WI38 (cell line): ENCODE results near the gene RYR1.
"Not testable (repeated sequence)": the region's sequence is repeated elsewhere in the genome, so short reads cannot be mapped to it uniquely, and the experiment has no call there.

Source experiments
- H3K4me3 ChIP-seq: 2 replicates; pipeline ENCODE4 v1.5.1; 2011; ENCODE audit warnings: low read depth, mild to moderate bottlenecking, control low read depth, low read length
- TF ChIP-seq, protein P1 (sequence below): IDR thresholded peaks from 2 replicates; pipeline ENCODE4 v1.5.1; 2012; ENCODE audit warnings: low read depth, mild to moderate bottlenecking, control low read depth, low read length

RYR1 gene

DNA sequence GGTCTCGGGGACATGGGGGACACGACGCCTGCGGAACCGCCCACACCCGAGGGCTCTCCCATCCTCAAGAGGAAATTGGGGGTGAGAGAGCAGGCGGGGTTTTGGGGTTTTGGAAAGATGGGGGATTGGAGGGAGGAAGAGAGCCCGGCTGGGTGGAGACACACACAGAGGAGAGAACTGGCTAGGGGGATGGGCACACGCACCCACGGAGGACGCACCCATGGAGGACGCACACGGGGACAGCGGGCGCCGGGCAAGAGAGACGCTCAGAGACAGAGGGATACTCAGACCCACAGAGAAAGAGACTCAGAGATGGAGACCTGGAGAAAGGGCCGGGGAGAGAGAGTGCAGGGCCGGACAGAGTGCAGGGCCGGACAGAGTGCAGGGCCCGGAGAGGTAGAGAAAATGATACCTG, 132.2 kb downstream of the RYR1 start:
- TF ChIP-seq, protein P1, sequence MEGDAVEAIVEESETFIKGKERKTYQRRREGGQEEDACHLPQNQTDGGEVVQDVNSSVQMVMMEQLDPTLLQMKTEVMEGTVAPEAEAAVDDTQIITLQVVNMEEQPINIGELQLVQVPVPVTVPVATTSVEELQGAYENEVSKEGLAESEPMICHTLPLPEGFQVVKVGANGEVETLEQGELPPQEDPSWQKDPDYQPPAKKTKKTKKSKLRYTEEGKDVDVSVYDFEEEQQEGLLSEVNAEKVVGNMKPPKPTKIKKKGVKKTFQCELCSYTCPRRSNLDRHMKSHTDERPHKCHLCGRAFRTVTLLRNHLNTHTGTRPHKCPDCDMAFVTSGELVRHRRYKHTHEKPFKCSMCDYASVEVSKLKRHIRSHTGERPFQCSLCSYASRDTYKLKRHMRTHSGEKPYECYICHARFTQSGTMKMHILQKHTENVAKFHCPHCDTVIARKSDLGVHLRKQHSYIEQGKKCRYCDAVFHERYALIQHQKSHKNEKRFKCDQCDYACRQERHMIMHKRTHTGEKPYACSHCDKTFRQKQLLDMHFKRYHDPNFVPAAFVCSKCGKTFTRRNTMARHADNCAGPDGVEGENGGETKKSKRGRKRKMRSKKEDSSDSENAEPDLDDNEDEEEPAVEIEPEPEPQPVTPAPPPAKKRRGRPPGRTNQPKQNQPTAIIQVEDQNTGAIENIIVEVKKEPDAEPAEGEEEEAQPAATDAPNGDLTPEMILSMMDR: no peak
- no peak overlapping the region for H3K4me3 ChIP-seq

DNA sequence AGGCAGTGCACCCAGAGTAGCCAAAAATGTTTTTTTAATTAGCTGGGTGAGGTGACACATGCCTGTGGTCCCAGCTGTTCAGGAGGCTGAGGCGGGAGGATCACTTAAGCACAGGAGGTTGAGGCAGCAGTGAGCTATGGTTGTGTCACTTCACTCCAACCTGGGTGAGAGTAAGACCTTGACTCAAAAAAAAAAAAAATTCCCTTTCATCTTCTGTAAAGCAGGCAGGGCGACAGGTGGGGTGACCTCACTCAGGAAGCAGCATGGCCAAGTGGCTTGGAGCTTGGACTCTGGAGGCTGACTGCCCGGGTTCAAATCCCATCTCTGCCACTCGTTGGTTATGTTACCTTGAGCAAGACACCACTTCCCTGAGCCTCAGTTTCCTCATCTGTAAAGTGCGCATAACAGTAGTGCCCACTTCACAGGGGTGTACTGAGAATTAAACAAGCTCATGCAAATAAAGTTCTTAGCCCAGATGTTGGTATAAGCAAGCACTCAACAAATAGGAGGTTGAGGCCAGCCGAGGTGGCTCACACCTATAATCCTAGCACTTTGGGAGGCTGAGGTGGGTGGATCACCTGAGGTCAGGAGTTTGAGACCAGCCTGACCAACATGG, 136.0 kb downstream of the RYR1 start:
- TF ChIP-seq, protein P1: no peak

DNA sequence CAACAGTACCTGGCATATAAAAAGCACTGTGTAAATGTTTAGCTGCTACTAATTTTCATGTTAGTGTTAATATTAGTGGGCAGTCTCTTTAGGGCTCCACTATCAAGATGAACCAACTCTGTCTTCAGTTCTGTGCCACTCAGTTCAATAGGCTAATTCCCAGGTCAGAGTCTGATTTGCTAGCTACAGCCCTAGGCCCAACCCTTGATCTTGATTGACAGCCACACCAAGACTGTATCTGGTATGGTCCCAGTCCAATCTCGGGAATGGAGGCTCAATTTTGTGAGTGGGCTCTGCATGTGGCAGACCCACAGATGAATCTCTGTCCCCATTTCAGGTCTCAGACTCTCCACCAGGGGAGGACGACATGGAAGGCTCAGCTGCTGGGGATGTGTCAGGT, 138.2 kb downstream of the RYR1 start:
- H3K4me3 ChIP-seq: no peak overlapping the region
- TF ChIP-seq, protein P1: no peak

More for the DNA sequence above, 136.0 kb downstream of the RYR1 start:
- no peak overlapping the region for H3K4me3 ChIP-seq

DNA sequence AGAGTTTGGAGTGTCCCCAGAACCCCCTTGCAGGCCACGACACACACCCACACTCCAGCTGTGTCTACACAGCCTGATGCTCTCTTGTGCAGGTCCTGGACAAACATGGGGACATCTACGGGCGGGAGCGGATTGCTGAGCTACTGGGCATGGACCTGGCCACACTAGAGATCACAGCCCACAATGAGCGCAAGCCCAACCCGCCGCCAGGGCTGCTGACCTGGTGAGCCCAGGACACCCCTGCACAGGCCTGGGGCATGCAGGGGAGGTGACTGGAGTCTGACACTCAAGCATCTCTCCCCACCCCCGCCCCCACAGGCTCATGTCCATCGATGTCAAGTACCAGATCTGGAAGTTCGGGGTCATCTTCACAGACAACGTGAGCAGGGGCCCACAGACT, 144.3 kb downstream of the RYR1 start:
- TF ChIP-seq, protein P1: no peak
- no peak overlapping the region for H3K4me3 ChIP-seq

DNA sequence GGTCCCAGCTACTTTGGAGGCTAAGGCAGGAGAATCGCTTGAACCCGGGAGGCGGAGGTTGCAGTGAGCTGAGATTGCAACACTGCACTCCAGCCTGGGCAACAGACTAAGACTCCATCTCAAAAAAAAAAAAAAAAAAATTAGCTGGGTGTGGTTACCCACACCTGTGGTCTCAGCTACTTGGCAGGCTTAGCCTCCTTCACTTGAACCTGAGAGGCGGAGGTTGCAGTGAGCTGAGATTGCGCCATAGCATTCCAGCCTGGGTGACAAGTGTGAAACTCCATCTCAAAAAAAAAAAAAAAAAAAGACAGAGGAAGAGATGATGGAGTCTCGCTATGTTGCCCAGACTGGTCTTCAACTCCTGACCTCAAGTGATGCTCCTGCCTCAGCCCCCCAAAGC, 145.8 kb downstream of the RYR1 start:
- H3K4me3 ChIP-seq: not testable (repeated sequence)

DNA sequence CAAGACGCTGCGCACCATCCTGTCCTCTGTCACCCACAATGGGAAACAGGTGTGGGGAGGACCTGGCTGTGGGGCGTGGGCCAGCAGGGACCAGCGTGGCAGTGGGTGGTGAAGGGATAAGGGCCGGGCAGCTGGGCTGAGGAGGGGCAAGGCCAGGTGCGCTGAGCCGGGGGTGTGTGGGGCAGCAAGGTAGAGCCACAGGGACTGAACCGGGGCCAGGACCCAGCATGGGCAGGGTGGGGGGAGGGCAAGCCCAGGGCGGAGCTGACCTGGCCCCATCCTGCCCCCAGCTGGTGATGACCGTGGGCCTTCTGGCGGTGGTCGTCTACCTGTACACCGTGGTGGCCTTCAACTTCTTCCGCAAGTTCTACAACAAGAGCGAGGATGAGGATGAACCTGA, 146.6 kb downstream of the RYR1 start:
- H3K4me3 ChIP-seq: no peak overlapping the region
- TF ChIP-seq, protein P1: no peak

DNA sequence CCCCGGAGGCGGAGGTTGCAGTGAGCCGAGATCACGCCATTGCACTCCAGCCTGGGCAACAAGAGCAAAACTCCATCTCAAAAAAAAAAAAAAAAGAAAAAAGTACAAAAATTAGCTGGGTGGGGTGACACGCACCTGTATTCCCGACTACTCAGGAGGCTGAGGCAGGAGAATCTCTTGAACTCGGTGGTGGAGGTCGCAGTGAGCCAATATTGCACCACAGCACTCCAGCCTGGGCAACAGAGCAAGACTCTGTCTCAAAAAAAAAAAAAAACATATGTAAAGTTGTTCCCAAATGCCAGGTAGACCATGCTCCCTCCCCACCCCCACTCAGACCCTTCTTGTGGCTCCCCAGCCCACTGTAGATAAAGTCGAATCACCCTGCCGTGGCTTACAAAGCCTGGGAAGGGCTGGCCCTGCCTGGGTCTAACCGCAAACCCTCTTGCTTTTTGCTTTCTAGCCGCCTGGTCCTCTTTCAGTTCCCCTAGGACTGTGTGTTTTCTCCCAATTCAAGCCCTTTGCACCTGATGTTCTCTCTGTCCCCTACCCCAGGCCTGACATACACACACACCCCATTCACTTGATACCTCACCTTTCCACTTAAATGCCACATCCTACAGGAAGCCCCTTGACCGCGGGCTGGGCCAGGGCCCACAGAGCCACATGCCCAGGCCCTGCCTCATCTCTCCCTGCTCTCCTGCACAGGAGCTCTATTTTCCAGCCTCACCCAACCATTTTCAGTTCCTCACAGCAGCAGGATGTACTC, 149.9 kb downstream of the RYR1 start:
- H3K4me3 ChIP-seq: no peak overlapping the region
- TF ChIP-seq, protein P1: no peak

DNA sequence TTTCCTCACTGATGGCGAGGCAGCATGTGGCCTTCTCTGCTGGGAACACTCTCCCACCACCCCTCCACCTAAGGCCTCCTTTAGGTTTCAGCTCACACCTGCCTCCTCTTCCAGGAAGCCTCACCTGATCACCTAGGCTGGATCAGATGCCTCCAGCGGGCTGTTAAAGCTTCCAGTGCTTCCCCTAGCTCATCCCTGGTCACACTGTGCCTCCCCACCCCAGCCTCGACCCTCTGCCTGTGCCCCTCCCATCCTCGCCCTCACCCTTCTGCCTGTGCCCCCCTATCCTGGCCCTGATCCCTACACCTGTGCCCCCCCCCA, 150.5 kb downstream of the RYR1 start:
- TF ChIP-seq, protein P1: no peak
- no peak overlapping the region for H3K4me3 ChIP-seq
